Hypothalamus (tissue), 51 donors: ENCODE results near the gene PRKCQ.

Source experiments
- DNase-seq, 51 donors: peaks; one replicate each; lab custom pipeline; 2025; lab: John Stamatoyannopoulos, UW

The PRKCQ gene

GRCh38 chr10:6570893-6571292 lies 9.2 kb downstream of the PRKCQ start:
- DNase-seq = no peak

- no peak for DNase-seq
Measured at GRCh38 chr10:6569259-6569658, 10.8 kb downstream of the PRKCQ start.

- DNase-seq = no peak
Measured at GRCh38 chr10:6567884-6568283, 12.2 kb downstream of the PRKCQ start.

- DNase-seq = no peak
Measured at GRCh38 chr10:6567203-6567703, 12.8 kb downstream of the PRKCQ start.

- no peak for DNase-seq
Measured at GRCh38 chr10:6565588-6565987, 14.5 kb downstream of the PRKCQ start.

- no peak for DNase-seq
Measured at GRCh38 chr10:6564367-6564766, 15.7 kb downstream of the PRKCQ start.

GRCh38 chr10:6563731-6564130 lies 16.3 kb downstream of the PRKCQ start:
- DNase-seq = no peak

- no peak for DNase-seq
Measured at GRCh38 chr10:6563075-6563474, 17.0 kb downstream of the PRKCQ start.

- DNase-seq = no peak
Measured at GRCh38 chr10:6562221-6562620, 17.9 kb downstream of the PRKCQ start.

- DNase-seq = no peak
Measured at GRCh38 chr10:6561552-6561951, 18.5 kb downstream of the PRKCQ start.

- DNase-seq = no peak
Measured at GRCh38 chr10:6558759-6559461, 21.2 kb downstream of the PRKCQ start.

GRCh38 chr10:6558272-6558671 lies 21.8 kb downstream of the PRKCQ start:
- no peak for DNase-seq

GRCh38 chr10:6553937-6554336 lies 26.1 kb downstream of the PRKCQ start:
- DNase-seq = no peak

GRCh38 chr10:6543431-6544005 lies 36.6 kb downstream of the PRKCQ start:
- no peak for DNase-seq

- no peak for DNase-seq
Measured at GRCh38 chr10:6542999-6543430, 37.1 kb downstream of the PRKCQ start.

- DNase-seq = no peak
Measured at GRCh38 chr10:6539833-6540232, 40.2 kb downstream of the PRKCQ start.

- DNase-seq = no peak
Measured at GRCh38 chr10:6537770-6538169, 42.3 kb downstream of the PRKCQ start.

- no peak for DNase-seq
Measured at GRCh38 chr10:6536102-6536501, 44.0 kb downstream of the PRKCQ start.

- no peak for DNase-seq
Measured at GRCh38 chr10:6535156-6535764, 44.8 kb downstream of the PRKCQ start.

- DNase-seq = no peak
Measured at GRCh38 chr10:6532321-6532720, 47.8 kb downstream of the PRKCQ start.

GRCh38 chr10:6530966-6531365 lies 49.1 kb downstream of the PRKCQ start:
- DNase-seq = no peak

- DNase-seq = no peak
Measured at GRCh38 chr10:6530211-6530840, 49.8 kb downstream of the PRKCQ start.
